Chondrocyte (in vitro differentiated cells): ENCODE data around the gene TLE1. TPM values are rescaled to one million over a fixed set of nuclear protein-coding genes. Genes with fewer than 3 reads are reported as not detected.
A peak's percentile ranks its signal among the peaks of the same experiment; 100 is the strongest.
"Not testable (repeated sequence)": the region's sequence is repeated elsewhere in the genome, so short reads cannot be mapped to it uniquely, and the experiment has no call there.

Source experiments
- DNase-seq: peaks from one replicate; pipeline ENCODE4 v3.0.0; 2021; ENCODE audit warnings: mixed read lengths, low spot score
- H3K27ac Mint-ChIP-seq: one replicate; pipeline ENCODE4 v1.8.0; 2021; ENCODE audit warnings: mild to moderate bottlenecking, moderate library complexity, mixed read lengths; ENCODE audit not compliant: unreplicated experiment
- H3K27me3 Mint-ChIP-seq: 2 replicates; pipeline ENCODE4 v1.8.0; 2021; ENCODE audit warnings: low read depth, mixed read lengths
- H3K36me3 Mint-ChIP-seq: 2 replicates; pipeline ENCODE4 v1.8.0; 2021; ENCODE audit warnings: low read depth, mixed read lengths
- H3K4me1 Mint-ChIP-seq: 2 replicates; pipeline ENCODE4 v1.8.0; 2021; ENCODE audit warnings: low read depth, mild to moderate bottlenecking, mixed read lengths
- H3K4me3 Mint-ChIP-seq: one replicate; pipeline ENCODE4 v1.8.0; 2021; ENCODE audit warnings: mild to moderate bottlenecking, moderate library complexity, mixed read lengths; ENCODE audit not compliant: unreplicated experiment
- H3K9me3 Mint-ChIP-seq: 2 replicates; pipeline ENCODE4 v1.8.0; 2021; ENCODE audit warnings: low read depth, mixed read lengths
- total RNA-seq: library from RNA; stranded (reverse); gene quantifications from 3 replicates; pipeline ENCODE4 v1.2.1, GENCODE V29; 2021
- TF ChIP-seq, protein P1 (sequence below): fragments of 200-600 bp; sonication (generic); IDR thresholded peaks from 2 replicates; pipeline ENCODE4 v1.5.0; 2021; ENCODE audit warnings: antibody characterized with exemption, mild to moderate bottlenecking, moderate library complexity

TLE1 gene
- total RNA-seq, 1 donor from 2014 or later = 12.6 TPM

DNA sequence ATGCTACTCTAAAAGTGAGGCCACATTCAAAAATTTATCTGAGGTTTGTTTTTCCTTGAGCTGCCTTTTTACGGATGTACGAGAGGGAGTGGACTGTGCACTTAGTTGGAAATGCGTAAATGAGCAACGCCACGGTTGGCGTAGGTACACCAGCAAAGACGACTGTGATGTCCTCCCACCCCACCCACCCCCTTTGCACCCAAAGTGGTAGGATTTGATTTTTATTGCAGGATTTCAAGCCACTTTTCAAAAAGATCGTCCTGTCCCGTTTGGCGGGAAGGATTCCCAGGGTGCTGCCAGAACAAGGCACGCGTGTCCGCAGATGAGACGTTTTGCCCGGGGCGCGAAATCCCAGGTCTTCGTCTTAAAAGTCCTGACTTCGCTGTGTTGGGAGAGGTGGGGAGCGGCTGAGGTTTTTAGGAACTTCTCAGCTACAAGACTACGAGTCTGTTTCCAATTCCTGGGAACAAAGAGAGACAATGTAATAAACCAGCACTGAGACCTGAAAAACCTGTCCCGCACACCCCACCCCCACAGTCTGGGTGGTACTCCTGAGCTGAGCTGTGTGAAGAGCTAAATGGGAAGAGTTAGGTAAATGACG lies 1.0 kb upstream of the TLE1 start:
- H3K27me3 Mint-ChIP-seq = peaks cover 15% of the 10 kb centered on the region
- H3K27ac Mint-ChIP-seq = peak overlapping the region; percentile 85
- TF ChIP-seq, protein P1, sequence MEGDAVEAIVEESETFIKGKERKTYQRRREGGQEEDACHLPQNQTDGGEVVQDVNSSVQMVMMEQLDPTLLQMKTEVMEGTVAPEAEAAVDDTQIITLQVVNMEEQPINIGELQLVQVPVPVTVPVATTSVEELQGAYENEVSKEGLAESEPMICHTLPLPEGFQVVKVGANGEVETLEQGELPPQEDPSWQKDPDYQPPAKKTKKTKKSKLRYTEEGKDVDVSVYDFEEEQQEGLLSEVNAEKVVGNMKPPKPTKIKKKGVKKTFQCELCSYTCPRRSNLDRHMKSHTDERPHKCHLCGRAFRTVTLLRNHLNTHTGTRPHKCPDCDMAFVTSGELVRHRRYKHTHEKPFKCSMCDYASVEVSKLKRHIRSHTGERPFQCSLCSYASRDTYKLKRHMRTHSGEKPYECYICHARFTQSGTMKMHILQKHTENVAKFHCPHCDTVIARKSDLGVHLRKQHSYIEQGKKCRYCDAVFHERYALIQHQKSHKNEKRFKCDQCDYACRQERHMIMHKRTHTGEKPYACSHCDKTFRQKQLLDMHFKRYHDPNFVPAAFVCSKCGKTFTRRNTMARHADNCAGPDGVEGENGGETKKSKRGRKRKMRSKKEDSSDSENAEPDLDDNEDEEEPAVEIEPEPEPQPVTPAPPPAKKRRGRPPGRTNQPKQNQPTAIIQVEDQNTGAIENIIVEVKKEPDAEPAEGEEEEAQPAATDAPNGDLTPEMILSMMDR = no peak
- peaks cover 9% of the 10 kb centered on the region for H3K4me1 Mint-ChIP-seq
- no peaks in the 10 kb centered on the region for H3K9me3 Mint-ChIP-seq
- no peak for DNase-seq
- H3K36me3 Mint-ChIP-seq = no peaks in the 10 kb centered on the region
- H3K4me3 Mint-ChIP-seq = peak overlapping the region; percentile 84

- peak overlapping the region; percentile 98 for H3K27ac Mint-ChIP-seq
- H3K27me3 Mint-ChIP-seq, H3K4me1 Mint-ChIP-seq, H3K36me3 Mint-ChIP-seq, DNase-seq, H3K9me3 Mint-ChIP-seq: not testable (repeated sequence)
- TF ChIP-seq, protein P1 = peak; percentile 31
- H3K4me3 Mint-ChIP-seq = peak overlapping the region; percentile 97
These were observed 329 bp downstream of the TLE1 start for GRCh38 chr9:81689093-81689342.

DNA sequence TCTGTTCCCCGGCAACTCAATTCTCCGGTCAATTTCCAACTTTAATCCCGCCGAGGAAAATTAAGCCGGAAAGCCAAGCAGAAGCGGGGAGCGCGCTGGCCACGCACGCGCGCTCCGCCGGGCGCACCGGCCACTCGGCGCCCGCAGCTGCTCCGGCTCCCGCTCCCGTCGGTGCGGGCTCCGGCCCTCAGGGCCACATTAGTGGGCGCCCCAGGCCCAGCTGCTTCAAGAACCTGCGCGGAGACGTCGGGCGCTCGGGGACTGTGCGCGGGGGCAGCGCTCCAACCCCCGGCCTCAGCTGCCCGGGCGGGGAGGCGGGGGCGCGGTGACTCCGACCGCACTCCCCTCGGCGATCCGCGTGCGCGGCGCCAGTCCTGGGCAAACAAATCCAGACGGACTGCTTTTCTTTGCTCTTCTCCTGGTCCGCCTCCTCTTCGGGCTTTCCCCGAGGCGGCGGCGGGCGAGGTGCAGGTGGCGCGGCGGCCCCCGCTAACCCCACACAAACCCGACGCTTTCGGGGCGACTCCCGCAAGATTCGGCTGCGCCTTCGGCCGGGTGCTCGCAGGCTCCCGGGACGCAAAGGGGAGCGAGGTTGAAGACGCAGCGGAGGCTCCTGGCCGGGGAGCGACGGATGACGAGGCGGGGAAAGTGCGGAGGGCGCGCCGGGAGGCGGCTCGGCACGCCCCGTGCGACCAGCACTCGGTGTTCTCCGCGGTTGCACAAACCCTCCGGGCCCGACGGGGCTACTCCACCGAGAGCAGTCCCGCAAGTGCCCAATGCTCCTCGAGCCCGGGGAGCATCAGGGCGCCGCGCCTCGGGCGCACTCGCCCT lies 870 bp downstream of the TLE1 start:
- not testable (repeated sequence) for H3K4me1 Mint-ChIP-seq, H3K36me3 Mint-ChIP-seq, H3K27me3 Mint-ChIP-seq, H3K27ac Mint-ChIP-seq, H3K9me3 Mint-ChIP-seq
- H3K4me3 Mint-ChIP-seq = peak overlapping the region; percentile 97
- DNase-seq = peak; percentile 94

- no peaks in the 10 kb centered on the region for H3K36me3 Mint-ChIP-seq
- DNase-seq = no peak
- TF ChIP-seq, protein P1 = no peak
- no peak overlapping the region for H3K4me3 Mint-ChIP-seq
- peak overlapping the region; percentile 79 for H3K27ac Mint-ChIP-seq
- H3K9me3 Mint-ChIP-seq = no peaks in the 10 kb centered on the region
- H3K4me1 Mint-ChIP-seq = peaks cover 6% of the 10 kb centered on the region
- peaks cover 2% of the 10 kb centered on the region for H3K27me3 Mint-ChIP-seq
These were observed 1.7 kb downstream of the TLE1 start for GRCh38 chr9:81687521-81688261.

DNA sequence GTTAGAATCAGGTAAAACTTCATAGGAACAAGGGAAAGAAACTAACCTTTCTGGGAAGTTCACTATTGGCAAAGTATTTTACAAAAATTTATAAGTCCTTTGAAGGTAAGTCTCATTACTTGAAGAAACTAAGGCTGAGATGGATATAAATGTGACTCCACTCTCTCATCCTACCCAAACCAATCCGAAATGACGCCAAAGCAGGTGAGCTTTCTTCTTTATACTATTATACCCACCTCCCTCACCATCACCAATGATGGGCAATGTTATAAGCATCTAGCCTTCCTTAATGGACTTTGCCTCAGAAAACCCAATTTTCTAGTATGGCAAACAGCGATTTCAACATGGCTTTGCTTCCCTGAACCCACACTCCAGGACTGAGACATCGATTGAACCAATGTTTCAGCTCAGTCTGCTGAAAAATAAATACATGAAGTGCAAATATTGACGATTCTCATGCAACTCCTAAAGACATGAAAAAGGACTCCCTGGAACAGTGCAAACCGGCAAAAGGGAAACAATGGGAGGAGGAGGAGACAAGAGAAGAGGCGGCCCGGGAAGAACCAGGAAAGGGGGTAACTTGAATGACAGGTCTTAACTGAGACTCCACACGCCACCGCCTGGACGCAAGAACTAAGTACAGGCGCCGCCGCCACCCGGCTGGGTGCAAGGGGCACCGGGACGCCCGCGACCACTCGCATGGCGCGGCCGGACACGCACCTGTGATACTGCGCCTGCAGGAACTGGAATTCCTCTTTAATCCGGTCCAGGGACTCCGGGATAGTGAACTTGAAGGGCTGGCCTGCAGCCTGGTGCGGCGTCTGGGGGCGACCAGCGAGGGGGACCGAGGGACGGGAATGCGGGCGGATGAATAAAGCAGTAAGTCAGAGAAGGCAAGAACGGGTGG lies 2.5 kb downstream of the TLE1 start:
- Mint-ChIP-seq H3K4me3 (no peak overlapping the region), H3K27ac (peak overlapping the region; percentile 79), H3K4me1 (peaks cover 6% of the 10 kb centered on the region), H3K36me3 (no peaks in the 10 kb centered on the region), H3K9me3 (no peaks in the 10 kb centered on the region), H3K27me3 (no peaks in the 10 kb centered on the region)
- TF ChIP-seq, protein P1 = peak; percentile 91
- DNase-seq = peak; percentile 95
